ENCODE measurements around the gene ARHGAP15.
A peak's percentile ranks its signal among the peaks of the same experiment; 100 is the strongest.

Gene ARHGAP15

GRCh38 chr2:143674051-143674450, 544.8 kb downstream of the ARHGAP15 start:
- DNase-seq (ENCODE audit: low read depth): no peak
- Histone ChIP-seq H3K4me1 (ENCODE audit: control insufficient read depth, insufficient read depth, low read length) (no peaks in the 10 kb centered on the region), H3K9me3 (ENCODE audit: control insufficient read depth, low read length) (no peaks in the 10 kb centered on the region), H3K4me3 (ENCODE audit: low read length) (no peak overlapping the region), H3K9ac (ENCODE audit: low read length) (no peak overlapping the region), H3K36me3 (ENCODE audit: control insufficient read depth, insufficient read depth, low read length, severe bottlenecking) (no peaks in the 10 kb centered on the region), H3K27me3 (replicated peaks; ENCODE audit: control insufficient read depth, insufficient read depth, low read length) (no peaks in the 10 kb centered on the region)

- no peaks in the 10 kb centered on the region for H3K27me3 ChIP-seq (replicated peaks; ENCODE audit: control insufficient read depth, insufficient read depth, low read length)
- no peak for DNase-seq (ENCODE audit: low read depth)
- no peak overlapping the region for H3K9ac ChIP-seq (ENCODE audit: low read length)
- no peaks in the 10 kb centered on the region for H3K36me3 ChIP-seq (ENCODE audit: control insufficient read depth, insufficient read depth, low read length, severe bottlenecking)
- H3K9me3 ChIP-seq (ENCODE audit: control insufficient read depth, low read length): no peaks in the 10 kb centered on the region
- H3K4me3 ChIP-seq (ENCODE audit: low read length): no peak overlapping the region
- H3K4me1 ChIP-seq (ENCODE audit: control insufficient read depth, insufficient read depth, low read length): no peaks in the 10 kb centered on the region
Measured at GRCh38 chr2:143675021-143675420, 545.8 kb downstream of the ARHGAP15 start.

GRCh38 chr2:143679617-143680016, 550.4 kb downstream of the ARHGAP15 start:
- Histone ChIP-seq H3K36me3 (ENCODE audit: control insufficient read depth, insufficient read depth, low read length, severe bottlenecking) (no peaks in the 10 kb centered on the region), H3K4me1 (ENCODE audit: control insufficient read depth, insufficient read depth, low read length) (no peaks in the 10 kb centered on the region), H3K9me3 (ENCODE audit: control insufficient read depth, low read length) (no peaks in the 10 kb centered on the region), H3K4me3 (ENCODE audit: low read length) (no peak overlapping the region), H3K27me3 (replicated peaks; ENCODE audit: control insufficient read depth, insufficient read depth, low read length) (no peaks in the 10 kb centered on the region), H3K9ac (ENCODE audit: low read length) (no peak overlapping the region)
- no peak for DNase-seq (ENCODE audit: low read depth)

GRCh38 chr2:143680885-143681405, 551.7 kb downstream of the ARHGAP15 start:
- no peak overlapping the region for H3K9ac ChIP-seq (ENCODE audit: low read length)
- H3K9me3 ChIP-seq (ENCODE audit: control insufficient read depth, low read length): no peaks in the 10 kb centered on the region
- H3K27me3 ChIP-seq (replicated peaks; ENCODE audit: control insufficient read depth, insufficient read depth, low read length): no peaks in the 10 kb centered on the region
- H3K4me1 ChIP-seq (ENCODE audit: control insufficient read depth, insufficient read depth, low read length): no peaks in the 10 kb centered on the region
- no peaks in the 10 kb centered on the region for H3K36me3 ChIP-seq (ENCODE audit: control insufficient read depth, insufficient read depth, low read length, severe bottlenecking)
- DNase-seq (ENCODE audit: low read depth): no peak
- H3K4me3 ChIP-seq (ENCODE audit: low read length): no peak overlapping the region

GRCh38 chr2:143682436-143683055, 553.3 kb downstream of the ARHGAP15 start:
- Histone ChIP-seq H3K27me3 (replicated peaks; ENCODE audit: control insufficient read depth, insufficient read depth, low read length) (no peaks in the 10 kb centered on the region), H3K36me3 (ENCODE audit: control insufficient read depth, insufficient read depth, low read length, severe bottlenecking) (no peaks in the 10 kb centered on the region), H3K9me3 (ENCODE audit: control insufficient read depth, low read length) (no peaks in the 10 kb centered on the region), H3K4me3 (ENCODE audit: low read length) (no peak overlapping the region), H3K4me1 (ENCODE audit: control insufficient read depth, insufficient read depth, low read length) (no peaks in the 10 kb centered on the region), H3K9ac (ENCODE audit: low read length) (no peak overlapping the region)
- no peak for DNase-seq (ENCODE audit: low read depth)

GRCh38 chr2:143683977-143684376, 554.8 kb downstream of the ARHGAP15 start:
- no peak overlapping the region for H3K9ac ChIP-seq (ENCODE audit: low read length)
- H3K27me3 ChIP-seq (replicated peaks; ENCODE audit: control insufficient read depth, insufficient read depth, low read length): no peaks in the 10 kb centered on the region
- no peaks in the 10 kb centered on the region for H3K9me3 ChIP-seq (ENCODE audit: control insufficient read depth, low read length)
- H3K4me1 ChIP-seq (ENCODE audit: control insufficient read depth, insufficient read depth, low read length): no peaks in the 10 kb centered on the region
- DNase-seq (ENCODE audit: low read depth): no peak
- no peak overlapping the region for H3K4me3 ChIP-seq (ENCODE audit: low read length)
- H3K36me3 ChIP-seq (ENCODE audit: control insufficient read depth, insufficient read depth, low read length, severe bottlenecking): no peaks in the 10 kb centered on the region

- Histone ChIP-seq H3K36me3 (ENCODE audit: control insufficient read depth, insufficient read depth, low read length, severe bottlenecking) (no peaks in the 10 kb centered on the region), H3K4me1 (ENCODE audit: control insufficient read depth, insufficient read depth, low read length) (no peaks in the 10 kb centered on the region), H3K27me3 (replicated peaks; ENCODE audit: control insufficient read depth, insufficient read depth, low read length) (no peaks in the 10 kb centered on the region), H3K4me3 (ENCODE audit: low read length) (no peak overlapping the region), H3K9me3 (ENCODE audit: control insufficient read depth, low read length) (no peaks in the 10 kb centered on the region), H3K9ac (ENCODE audit: low read length) (no peak overlapping the region)
- DNase-seq (ENCODE audit: low read depth): no peak
Measured at GRCh38 chr2:143684551-143685320, 555.5 kb downstream of the ARHGAP15 start.

- H3K27me3 ChIP-seq (replicated peaks; ENCODE audit: control insufficient read depth, insufficient read depth, low read length): no peaks in the 10 kb centered on the region
- H3K9ac ChIP-seq (ENCODE audit: low read length): no peak overlapping the region
- no peaks in the 10 kb centered on the region for H3K4me1 ChIP-seq (ENCODE audit: control insufficient read depth, insufficient read depth, low read length)
- H3K36me3 ChIP-seq (ENCODE audit: control insufficient read depth, insufficient read depth, low read length, severe bottlenecking): no peaks in the 10 kb centered on the region
- no peak for DNase-seq (ENCODE audit: low read depth)
- no peak overlapping the region for H3K4me3 ChIP-seq (ENCODE audit: low read length)
- H3K9me3 ChIP-seq (ENCODE audit: control insufficient read depth, low read length): no peaks in the 10 kb centered on the region
Measured at GRCh38 chr2:143685421-143686078, 556.3 kb downstream of the ARHGAP15 start.

GRCh38 chr2:143686585-143687164, 557.5 kb downstream of the ARHGAP15 start:
- Histone ChIP-seq H3K36me3 (ENCODE audit: control insufficient read depth, insufficient read depth, low read length, severe bottlenecking) (no peaks in the 10 kb centered on the region), H3K4me1 (ENCODE audit: control insufficient read depth, insufficient read depth, low read length) (no peaks in the 10 kb centered on the region), H3K27me3 (replicated peaks; ENCODE audit: control insufficient read depth, insufficient read depth, low read length) (no peaks in the 10 kb centered on the region), H3K9me3 (ENCODE audit: control insufficient read depth, low read length) (no peaks in the 10 kb centered on the region), H3K9ac (ENCODE audit: low read length) (no peak overlapping the region), H3K4me3 (ENCODE audit: low read length) (no peak overlapping the region)
- peak; percentile 70 for DNase-seq (ENCODE audit: low read depth)

- no peaks in the 10 kb centered on the region for H3K9me3 ChIP-seq (ENCODE audit: control insufficient read depth, low read length)
- H3K27me3 ChIP-seq (replicated peaks; ENCODE audit: control insufficient read depth, insufficient read depth, low read length): no peaks in the 10 kb centered on the region
- no peak for DNase-seq (ENCODE audit: low read depth)
Measured at GRCh38 chr2:143688248-143688647, 559.0 kb downstream of the ARHGAP15 start.

GRCh38 chr2:143688815-143689214, 559.6 kb downstream of the ARHGAP15 start:
- H3K27me3 ChIP-seq (replicated peaks; ENCODE audit: control insufficient read depth, insufficient read depth, low read length): no peaks in the 10 kb centered on the region
- no peak for DNase-seq (ENCODE audit: low read depth)
- no peaks in the 10 kb centered on the region for H3K9me3 ChIP-seq (ENCODE audit: control insufficient read depth, low read length)
- H3K4me3 ChIP-seq (ENCODE audit: low read length): no peak overlapping the region
- no peak overlapping the region for H3K9ac ChIP-seq (ENCODE audit: low read length)
- no peaks in the 10 kb centered on the region for H3K4me1 ChIP-seq (ENCODE audit: control insufficient read depth, insufficient read depth, low read length)
- no peaks in the 10 kb centered on the region for H3K36me3 ChIP-seq (ENCODE audit: control insufficient read depth, insufficient read depth, low read length, severe bottlenecking)

More at GRCh38 chr2:143688248-143688647, 559.0 kb downstream of the ARHGAP15 start:
- no peak overlapping the region for H3K4me3 ChIP-seq (ENCODE audit: low read length)
- no peaks in the 10 kb centered on the region for H3K4me1 ChIP-seq (ENCODE audit: control insufficient read depth, insufficient read depth, low read length)
- H3K9ac ChIP-seq (ENCODE audit: low read length): no peak overlapping the region
- no peaks in the 10 kb centered on the region for H3K36me3 ChIP-seq (ENCODE audit: control insufficient read depth, insufficient read depth, low read length, severe bottlenecking)
